Neural progenitor cell (in vitro differentiated cells): Measurements from ENCODE around the gene VIL1. TPM values are rescaled to one million over a fixed set of nuclear protein-coding genes. Genes with fewer than 3 reads are reported as not detected.

Experiments
- DNase-seq: peaks from one replicate; pipeline ENCODE4 v3.0.0-alpha.2; 2016; ENCODE audit warnings: low spot score
- H2AFZ ChIP-seq: fragments of 200-600 bp; sonication (generic); replicated peaks from 2 replicates; pipeline ENCODE4 v1.6.1; 2016; ENCODE audit warnings: antibody characterized with exemption
- H3F3A ChIP-seq: fragments of 200-600 bp; sonication (generic); 2 replicates; pipeline ENCODE4 v1.6.1; 2016; ENCODE audit warnings: antibody characterized with exemption, low read depth
- H3K27ac ChIP-seq: fragments of 200-600 bp; sonication (generic); 2 replicates; pipeline ENCODE4 v1.5.1; 2016; ENCODE audit warnings: mild to moderate bottlenecking
- H3K27me3 ChIP-seq: fragments of 200-600 bp; sonication (generic); 2 replicates; pipeline ENCODE4 v1.6.1; 2016; ENCODE audit warnings: mild to moderate bottlenecking, moderate library complexity
- H3K36me3 ChIP-seq: fragments of 200-600 bp; sonication (generic); 2 replicates; pipeline ENCODE4 v1.5.1; 2016
- H3K4me1 ChIP-seq: fragments of 200-600 bp; sonication (generic); 2 replicates; pipeline ENCODE4 v1.6.1; 2016; ENCODE audit warnings: mixed run types
- H3K4me2 ChIP-seq: fragments of 200-600 bp; sonication (generic); 2 replicates; pipeline ENCODE4 v1.6.1; 2016
- H3K4me3 ChIP-seq: fragments of 200-600 bp; sonication (generic); 2 replicates; pipeline ENCODE4 v1.5.1; 2016
- H3K79me2 ChIP-seq: fragments of 200-600 bp; sonication (generic); 2 replicates; pipeline ENCODE4 v1.6.1; 2016; ENCODE audit warnings: low read depth
- H3K9ac ChIP-seq: fragments of 200-600 bp; sonication (generic); 2 replicates; pipeline ENCODE4 v1.6.1; 2016
- H3K9me3 ChIP-seq: fragments of 200-600 bp; sonication (generic); 2 replicates; pipeline ENCODE4 v1.5.1; 2016; ENCODE audit warnings: low read depth
- H4K20me1 ChIP-seq: fragments of 200-600 bp; sonication (generic); 2 replicates; pipeline ENCODE4 v1.6.1; 2016; ENCODE audit warnings: low read depth
- H3K27ac Mint-ChIP-seq: 3 replicates; pipeline ENCODE4 v1.8.0; 2021; ENCODE audit warnings: mixed read lengths
- H3K27me3 Mint-ChIP-seq: 2 replicates; pipeline ENCODE4 v1.8.0; 2022; ENCODE audit warnings: low read depth, mild to moderate bottlenecking, inconsistent platforms, moderate library complexity, mixed read lengths; ENCODE audit not compliant: insufficient read depth
- H3K36me3 Mint-ChIP-seq: 3 replicates; pipeline ENCODE4 v1.8.0; 2021; ENCODE audit warnings: mixed read lengths
- H3K4me1 Mint-ChIP-seq: 3 replicates; pipeline ENCODE4 v1.8.0; 2021; ENCODE audit warnings: mixed read lengths
- H3K4me3 Mint-ChIP-seq: 3 replicates; pipeline ENCODE4 v1.8.0; 2021; ENCODE audit warnings: mild to moderate bottlenecking, moderate library complexity, mixed read lengths
- H3K9me3 Mint-ChIP-seq: 3 replicates; pipeline ENCODE4 v1.8.0; 2020; ENCODE audit warnings: mixed read lengths
- EZH2 ChIP-seq: fragments of 200-600 bp; sonication (generic); IDR thresholded peaks from 2 replicates; pipeline ENCODE4 v1.6.1; 2017; ENCODE audit warnings: antibody characterized with exemption, mild to moderate bottlenecking, moderate library complexity
- EZH2phosphoT487 ChIP-seq: fragments of 200-600 bp; sonication (generic); IDR thresholded peaks from 2 replicates; pipeline ENCODE4 v1.6.1; 2017; ENCODE audit warnings: antibody characterized with exemption
- total RNA-seq: library from RNA; depleted of rRNA; stranded (reverse); fragments of >200 nt; gene quantifications from 2 replicates; pipeline ENCODE4 v1.2.3, GENCODE V29; 2015; ENCODE audit warnings: low replicate concordance
- TF ChIP-seq, protein P1 (sequence below): fragments of 200-600 bp; sonication (generic); IDR thresholded peaks from 2 replicates; pipeline ENCODE4 v1.5.1; 2017; ENCODE audit warnings: antibody characterized with exemption, mild to moderate bottlenecking

Gene VIL1
- total RNA-seq, 1 donor from 2014 or later = not detected

DNA sequence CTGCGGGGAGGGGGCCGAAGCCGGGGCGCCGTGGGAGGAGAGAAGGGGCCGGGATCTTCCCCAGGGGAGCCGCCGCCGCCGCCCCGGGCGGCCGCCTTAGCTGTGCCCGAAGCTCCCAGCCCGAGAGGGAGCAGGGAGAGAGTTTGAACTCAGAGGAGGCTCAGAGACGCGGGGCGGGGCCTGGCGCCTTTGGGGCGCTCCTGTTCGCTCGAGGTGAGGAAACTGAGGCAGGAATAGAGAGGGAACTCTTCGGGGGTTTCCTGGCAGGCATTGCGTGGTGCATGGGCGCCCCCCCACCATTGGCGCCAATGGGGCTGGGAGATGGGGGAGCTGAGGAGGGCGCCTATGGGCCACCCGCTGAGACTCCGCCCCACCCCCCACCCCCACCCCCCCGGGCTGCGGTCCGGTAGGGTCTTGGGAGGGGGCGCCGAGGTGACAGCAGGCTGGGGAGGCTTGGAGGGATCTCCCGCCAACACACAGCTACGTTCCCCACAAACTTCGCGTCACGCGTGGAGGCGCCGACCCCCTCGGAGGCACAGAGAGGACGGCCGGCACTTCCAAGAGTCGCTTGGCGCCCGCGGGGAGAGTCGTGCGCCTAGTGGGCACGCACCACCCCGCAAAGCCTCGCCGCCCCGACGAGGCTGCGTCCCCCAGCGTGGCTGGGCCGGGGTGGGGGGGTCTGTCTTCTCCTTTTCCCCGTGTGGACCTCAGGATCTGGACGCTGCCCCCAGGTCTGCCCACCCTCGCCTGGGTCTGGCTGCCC is 18.6 kb upstream of the VIL1 start:
- H3K27me3 Mint-ChIP-seq = peaks cover 25% of the 10 kb centered on the region
- TF ChIP-seq, protein P1, sequence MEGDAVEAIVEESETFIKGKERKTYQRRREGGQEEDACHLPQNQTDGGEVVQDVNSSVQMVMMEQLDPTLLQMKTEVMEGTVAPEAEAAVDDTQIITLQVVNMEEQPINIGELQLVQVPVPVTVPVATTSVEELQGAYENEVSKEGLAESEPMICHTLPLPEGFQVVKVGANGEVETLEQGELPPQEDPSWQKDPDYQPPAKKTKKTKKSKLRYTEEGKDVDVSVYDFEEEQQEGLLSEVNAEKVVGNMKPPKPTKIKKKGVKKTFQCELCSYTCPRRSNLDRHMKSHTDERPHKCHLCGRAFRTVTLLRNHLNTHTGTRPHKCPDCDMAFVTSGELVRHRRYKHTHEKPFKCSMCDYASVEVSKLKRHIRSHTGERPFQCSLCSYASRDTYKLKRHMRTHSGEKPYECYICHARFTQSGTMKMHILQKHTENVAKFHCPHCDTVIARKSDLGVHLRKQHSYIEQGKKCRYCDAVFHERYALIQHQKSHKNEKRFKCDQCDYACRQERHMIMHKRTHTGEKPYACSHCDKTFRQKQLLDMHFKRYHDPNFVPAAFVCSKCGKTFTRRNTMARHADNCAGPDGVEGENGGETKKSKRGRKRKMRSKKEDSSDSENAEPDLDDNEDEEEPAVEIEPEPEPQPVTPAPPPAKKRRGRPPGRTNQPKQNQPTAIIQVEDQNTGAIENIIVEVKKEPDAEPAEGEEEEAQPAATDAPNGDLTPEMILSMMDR = no peak
- TF ChIP-seq EZH2phosphoT487 (no peak), EZH2 (no peak)
- Histone ChIP-seq H3K4me2 (peak overlapping the region; percentile 78), H3K27me3 (peaks cover 37% of the 10 kb centered on the region), H2AFZ (no peak overlapping the region), H3K9ac (peak overlapping the region; percentile 75), H3K9me3 (no peaks in the 10 kb centered on the region), H3K79me2 (peaks cover 23% of the 10 kb centered on the region), H3F3A (peaks cover 53% of the 10 kb centered on the region), H3K4me1 (peaks cover 27% of the 10 kb centered on the region), H4K20me1 (peaks cover 14% of the 10 kb centered on the region), H3K4me3 (peak overlapping the region; percentile 72), H3K27ac (peak overlapping the region; percentile 61), H3K36me3 (no peaks in the 10 kb centered on the region)
- peaks cover 27% of the 10 kb centered on the region for H3K4me1 Mint-ChIP-seq
- peaks cover 10% of the 10 kb centered on the region for H3K36me3 Mint-ChIP-seq
- no peaks in the 10 kb centered on the region for H3K9me3 Mint-ChIP-seq
- H3K27ac Mint-ChIP-seq = no peak overlapping the region
- H3K4me3 Mint-ChIP-seq = peak overlapping the region; percentile 96
- peak; percentile 44 for DNase-seq

DNA sequence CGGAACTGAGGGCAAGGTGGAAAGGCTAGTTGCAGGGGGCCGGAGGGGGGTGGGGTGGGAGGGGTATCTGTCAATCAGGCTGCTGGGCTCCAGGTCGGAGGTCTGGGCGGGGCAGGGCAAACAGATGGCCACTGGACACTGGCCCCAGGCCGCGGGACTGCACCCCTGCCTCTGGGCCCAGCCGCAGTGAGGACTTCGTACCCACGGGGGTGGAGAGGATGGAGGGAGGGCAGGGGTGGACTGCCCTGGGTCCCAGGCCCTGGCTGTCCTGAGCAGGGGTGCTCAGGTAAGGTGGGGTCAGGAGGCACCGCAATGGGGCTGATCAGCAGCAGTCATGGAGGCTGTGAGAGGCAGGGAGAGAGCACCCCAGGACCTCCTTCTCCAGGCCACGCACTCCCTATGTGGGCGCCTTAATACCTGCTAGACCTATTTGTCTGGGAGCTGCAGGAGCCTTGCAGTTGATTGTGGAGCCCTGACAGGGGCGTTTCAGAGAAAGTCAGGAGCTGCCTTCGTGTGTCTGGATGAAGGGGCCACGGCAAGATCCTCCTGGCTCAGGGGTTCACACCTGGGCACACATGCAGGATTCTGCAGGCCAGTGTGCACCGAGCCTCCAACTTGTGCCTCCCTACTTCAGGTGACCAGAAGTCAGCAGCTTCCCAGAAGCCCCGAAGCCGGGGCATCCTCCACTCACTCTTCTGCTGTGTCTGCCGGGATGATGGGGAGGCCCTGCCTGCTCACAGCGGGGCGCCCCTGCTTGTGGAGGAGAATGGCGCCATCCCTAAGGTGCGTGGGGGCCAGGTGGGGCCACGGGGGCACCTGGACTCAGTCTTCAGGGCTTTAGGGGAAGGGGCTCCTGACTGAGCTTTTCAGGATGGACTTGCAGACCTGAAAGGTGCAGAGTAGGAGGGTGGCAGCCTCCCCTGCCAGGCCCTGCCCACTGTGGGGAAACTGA is 17.7 kb upstream of the VIL1 start:
- Histone ChIP-seq H3K9me3 (no peaks in the 10 kb centered on the region), H4K20me1 (peaks cover 14% of the 10 kb centered on the region), H3F3A (peaks cover 55% of the 10 kb centered on the region), H3K79me2 (peaks cover 23% of the 10 kb centered on the region), H3K4me2 (peak overlapping the region; percentile 78), H2AFZ (no peak overlapping the region), H3K27ac (no peak overlapping the region), H3K4me1 (peaks cover 30% of the 10 kb centered on the region), H3K36me3 (no peaks in the 10 kb centered on the region), H3K4me3 (peak overlapping the region; percentile 72), H3K9ac (no peak overlapping the region), H3K27me3 (peaks cover 34% of the 10 kb centered on the region)
- Mint-ChIP-seq H3K9me3 (no peaks in the 10 kb centered on the region), H3K27me3 (peaks cover 24% of the 10 kb centered on the region), H3K36me3 (peaks cover 10% of the 10 kb centered on the region), H3K27ac (no peak overlapping the region), H3K4me3 (peak overlapping the region; percentile 96), H3K4me1 (peaks cover 30% of the 10 kb centered on the region)
- TF ChIP-seq, protein P1 = no peak
- peak; percentile 75 for DNase-seq

GRCh38 chr2:218401890-218402289 is 17.0 kb upstream of the VIL1 start:
- peaks cover 23% of the 10 kb centered on the region for H3K79me2 ChIP-seq
- no peak overlapping the region for H3K4me3 ChIP-seq
- H2AFZ ChIP-seq = no peak overlapping the region
- H3K27ac ChIP-seq = no peak overlapping the region
- peaks cover 48% of the 10 kb centered on the region for H3F3A ChIP-seq
- no peaks in the 10 kb centered on the region for H3K36me3 ChIP-seq
- H3K9ac ChIP-seq = no peak overlapping the region
- no peak for TF ChIP-seq EZH2
- TF ChIP-seq, protein P1 = no peak
- TF ChIP-seq EZH2phosphoT487 = no peak
- DNase-seq = no peak
- H3K27me3 Mint-ChIP-seq = peaks cover 17% of the 10 kb centered on the region
- H3K4me2 ChIP-seq = no peak overlapping the region
- H3K27ac Mint-ChIP-seq = no peak overlapping the region
- H3K4me3 Mint-ChIP-seq = peak overlapping the region; percentile 65
- H3K4me1 Mint-ChIP-seq = peaks cover 26% of the 10 kb centered on the region
- peaks cover 14% of the 10 kb centered on the region for H4K20me1 ChIP-seq
- no peaks in the 10 kb centered on the region for H3K9me3 ChIP-seq
- no peaks in the 10 kb centered on the region for H3K9me3 Mint-ChIP-seq
- H3K27me3 ChIP-seq = peaks cover 28% of the 10 kb centered on the region
- peaks cover 27% of the 10 kb centered on the region for H3K4me1 ChIP-seq
- H3K36me3 Mint-ChIP-seq = peaks cover 10% of the 10 kb centered on the region
